HTR-8/SVneo (cell line): ENCODE results near the gene ZMYND8.
"Not testable (repeated sequence)": the region's sequence is repeated elsewhere in the genome, so short reads cannot be mapped to it uniquely, and the experiment has no call there.

Source experiments
- DNase-seq: peaks from one replicate; pipeline ENCODE4 v3.0.0; 2011; ENCODE audit warnings: low spot score, mixed read lengths; ENCODE audit not compliant: insufficient read length
- FAIRE-seq: peaks from 2 replicates; lab custom pipeline; 2011; peaks lifted over from hg19 to GRCh38; lab: Jason Lieb, UNC

The ZMYND8 gene

GRCh38 chr20:47256668-47257236, 99.7 kb downstream of the ZMYND8 start:
- FAIRE-seq: no peak

GRCh38 chr20:47253872-47254271, 102.6 kb downstream of the ZMYND8 start:
- no peak for FAIRE-seq
- no peak for DNase-seq

More at GRCh38 chr20:47256668-47257236, 99.7 kb downstream of the ZMYND8 start:
- DNase-seq: no peak

GRCh38 chr20:47252879-47253307, 103.6 kb downstream of the ZMYND8 start:
- FAIRE-seq (no peak), DNase-seq (no peak)

- FAIRE-seq: no peak
- DNase-seq: no peak
These were observed 105.1 kb downstream of the ZMYND8 start for GRCh38 chr20:47251154-47252020.

GRCh38 chr20:47250360-47250759, 106.1 kb downstream of the ZMYND8 start:
- FAIRE-seq: no peak
- no peak for DNase-seq

GRCh38 chr20:47249913-47250312, 106.6 kb downstream of the ZMYND8 start:
- FAIRE-seq: no peak

GRCh38 chr20:47248448-47248966, 108.0 kb downstream of the ZMYND8 start:
- FAIRE-seq: peak; percentile 72
- no peak for DNase-seq

More at GRCh38 chr20:47249913-47250312, 106.6 kb downstream of the ZMYND8 start:
- no peak for DNase-seq

GRCh38 chr20:47247972-47248371, 108.5 kb downstream of the ZMYND8 start:
- DNase-seq (no peak), FAIRE-seq (no peak)

GRCh38 chr20:47246061-47246777, 110.3 kb downstream of the ZMYND8 start:
- DNase-seq (no peak), FAIRE-seq (no peak)

GRCh38 chr20:47245166-47245565, 111.3 kb downstream of the ZMYND8 start:
- DNase-seq, FAIRE-seq: not testable (repeated sequence)

GRCh38 chr20:47244451-47244850, 112.0 kb downstream of the ZMYND8 start:
- DNase-seq (no peak), FAIRE-seq (peak; percentile 65)

- FAIRE-seq (peak; percentile 38), DNase-seq (no peak)
These were observed 112.8 kb downstream of the ZMYND8 start for GRCh38 chr20:47243532-47244305.

GRCh38 chr20:47243003-47243402, 113.5 kb downstream of the ZMYND8 start:
- no peak for FAIRE-seq

GRCh38 chr20:47241345-47241781, 115.1 kb downstream of the ZMYND8 start:
- FAIRE-seq (peak; percentile 82), DNase-seq (peak; percentile 41)

More at GRCh38 chr20:47243003-47243402, 113.5 kb downstream of the ZMYND8 start:
- DNase-seq: no peak

- not testable (repeated sequence) for FAIRE-seq, DNase-seq
These were observed 116.4 kb downstream of the ZMYND8 start for GRCh38 chr20:47240096-47240495.

GRCh38 chr20:47239719-47240067, 116.8 kb downstream of the ZMYND8 start:
- FAIRE-seq (no peak), DNase-seq (no peak)

GRCh38 chr20:47238780-47239718, 117.5 kb downstream of the ZMYND8 start:
- DNase-seq: no peak
- FAIRE-seq: no peak

GRCh38 chr20:47237715-47238114, 118.8 kb downstream of the ZMYND8 start:
- no peak for DNase-seq
- no peak for FAIRE-seq

GRCh38 chr20:47236639-47236900, 119.9 kb downstream of the ZMYND8 start:
- DNase-seq (no peak), FAIRE-seq (no peak)
